H1 (cell line): ENCODE results near the gene FOXS1. TPM values are rescaled to one million over a fixed set of nuclear protein-coding genes. Genes with fewer than 3 reads are reported as not detected.

Source experiments
- CTCF ChIA-PET: fragments of 300-600 bp; sonication (Branson Sonifier 250); formaldehyde crosslinking; loops from one replicate; lab custom pipeline; 2021; ENCODE audit not compliant: partially characterized antibody; lab: Charles Lee
- POLR2A ChIA-PET: fragments of 300-600 bp; sonication (Branson Sonifier 250); formaldehyde crosslinking; loops from one replicate; lab custom pipeline; 2021; ENCODE audit warnings: inconsistent platforms; ENCODE audit not compliant: partially characterized antibody; lab: Charles Lee
- DNase-seq, 2 experiments: peaks; one replicate each; pipeline versions ENCODE4 v3.0.0 to v3.0.0-alpha.2; 2010 to 2022; ENCODE audit warnings: low spot score in 2 of 2, low read depth in 1 of 2, mixed read lengths in 1 of 2
- FAIRE-seq: peaks from 2 replicates; lab custom pipeline; 2011; peaks lifted over from hg19 to GRCh38; lab: Jason Lieb, UNC
- H2AFZ ChIP-seq: 2 replicates; pipeline ENCODE4 v1.8.1; 2012; ENCODE audit warnings: low read length, inconsistent platforms
- H2AK5ac ChIP-seq: 2 replicates; pipeline ENCODE4 v1.6.1; 2013; ENCODE audit warnings: low read depth, low read length
- H2BK120ac ChIP-seq: replicated peaks from 2 replicates; pipeline ENCODE3; 2013; ENCODE audit warnings: low read depth, low read length, inconsistent platforms
- H2BK12ac ChIP-seq: 2 replicates; pipeline ENCODE4 v1.6.1; 2013; ENCODE audit warnings: low read depth, low read length
- H2BK15ac ChIP-seq: 2 replicates; pipeline ENCODE4 v1.6.1; 2013; ENCODE audit warnings: low read length
- H2BK20ac ChIP-seq: 2 replicates; pipeline ENCODE4 v1.6.1; 2013; ENCODE audit warnings: low read length
- H2BK5ac ChIP-seq: 2 replicates; pipeline ENCODE4 v1.6.1; 2013; ENCODE audit warnings: low read depth, low read length
- H3K14ac ChIP-seq: 2 replicates; pipeline ENCODE4 v1.6.1; 2013; ENCODE audit warnings: inconsistent platforms; ENCODE audit not compliant: insufficient read length
- H3K18ac ChIP-seq: 2 replicates; pipeline ENCODE4 v1.6.1; 2013; ENCODE audit warnings: low read length; ENCODE audit errors: extremely low read depth
- H3K23ac ChIP-seq: 2 replicates; pipeline ENCODE4 v1.6.1; 2013; ENCODE audit warnings: inconsistent platforms; ENCODE audit not compliant: insufficient read length
- H3K23me2 ChIP-seq: 2 replicates; pipeline ENCODE4 v1.6.1; 2013; ENCODE audit warnings: low read depth, low read length
- H3K27ac ChIP-seq: 2 replicates; pipeline ENCODE4 v1.6.1; 2011; ENCODE audit warnings: low read depth, low read length, inconsistent platforms
- H3K27me3 ChIP-seq, 4 experiments: replicated peaks in 1 of 4; 1 replicate in 1 of 4; 2 replicates in 3 of 4; pipeline versions ENCODE4 v1.6.1 to v1.8.1; 2011 to 2013; ENCODE audit warnings: low read length in 3 of 4, mild to moderate bottlenecking in 3 of 4, inconsistent platforms in 2 of 4, mixed read lengths in 2 of 4, moderate library complexity in 1 of 4; ENCODE audit not compliant: control insufficient read depth in 3 of 4, insufficient read depth in 3 of 4; ENCODE audit errors: extremely low read depth in 1 of 4
- H3K36me3 ChIP-seq, 4 experiments: 2 replicates each; pipeline versions ENCODE4 v1.6.1 to v1.8.1; 2011 to 2013; ENCODE audit warnings: mild to moderate bottlenecking in 4 of 4, low read length in 3 of 4, moderate library complexity in 2 of 4, control low read depth in 1 of 4, inconsistent platforms in 1 of 4; ENCODE audit not compliant: insufficient read depth in 4 of 4, control insufficient read depth in 2 of 4
- H3K4ac ChIP-seq: replicated peaks from 2 replicates; pipeline ENCODE3; 2013; ENCODE audit warnings: low read length, low read depth, mixed read lengths, inconsistent platforms; ENCODE audit not compliant: insufficient read length
- H3K4me1 ChIP-seq, 4 experiments: replicated peaks in 1 of 4; 1 replicate in 1 of 4; 2 replicates in 3 of 4; pipeline versions ENCODE4 v1.6.1 to v1.8.1; 2011 to 2013; ENCODE audit warnings: low read length in 3 of 4, inconsistent platforms in 2 of 4, mixed read lengths in 1 of 4; ENCODE audit not compliant: insufficient read depth in 4 of 4, control insufficient read depth in 3 of 4
- H3K4me2 ChIP-seq, 2 experiments: 2 replicates each; pipeline versions ENCODE4 v1.6.1 to v1.8.1; 2011 to 2013; ENCODE audit warnings: low read depth in 2 of 2, low read length in 2 of 2, control low read depth in 1 of 2, inconsistent platforms in 1 of 2, mild to moderate bottlenecking in 1 of 2; ENCODE audit not compliant: insufficient read depth in 1 of 2
- H3K4me3 ChIP-seq, 4 experiments: fragments of 200-600, 300-600 bp in 1 of 4; sonication (generic), shearing (Covaris generic), sonication (Bioruptor Twin) in 1 of 4; 2 replicates each; pipeline versions ENCODE4 v1.5.1 to v1.8.1; 2011 to 2016; ENCODE audit warnings: low read length in 4 of 4, low read depth in 3 of 4, control low read depth in 2 of 4, inconsistent platforms in 2 of 4, mild to moderate bottlenecking in 2 of 4, mixed read lengths in 1 of 4, moderate library complexity in 1 of 4; ENCODE audit not compliant: insufficient read depth in 2 of 4; ENCODE audit errors: extremely low read depth in 1 of 4
- H3K56ac ChIP-seq: replicated peaks from 2 replicates; pipeline ENCODE3; 2013; ENCODE audit warnings: low read depth, mild to moderate bottlenecking, mixed read lengths, low read length, inconsistent platforms; ENCODE audit not compliant: insufficient read length
- H3K79me1 ChIP-seq: 2 replicates; pipeline ENCODE4 v1.6.1; 2013; ENCODE audit warnings: low read depth, low read length, control low read depth
- H3K79me2 ChIP-seq, 2 experiments: 2 replicates each; pipeline versions ENCODE4 v1.6.1 to v1.8.1; 2012 to 2013; ENCODE audit warnings: low read length in 2 of 2, mild to moderate bottlenecking in 2 of 2, inconsistent platforms in 1 of 2; ENCODE audit not compliant: insufficient read depth in 2 of 2, control insufficient read depth in 1 of 2
- H3K9ac ChIP-seq, 4 experiments: replicated peaks in 1 of 4; 1 replicate in 1 of 4; 2 replicates in 3 of 4; pipeline versions ENCODE4 v1.6.1 to v1.8.1; 2011 to 2013; ENCODE audit warnings: low read depth in 3 of 4, low read length in 3 of 4, control low read depth in 2 of 4, mild to moderate bottlenecking in 2 of 4, moderate library complexity in 2 of 4, inconsistent platforms in 1 of 4; ENCODE audit errors: extremely low read depth in 1 of 4
- H3K9me3 ChIP-seq, 2 experiments: 2 replicates each; pipeline versions ENCODE4 v1.6.1 to v1.8.1; 2012 to 2013; ENCODE audit warnings: mild to moderate bottlenecking in 2 of 2, moderate library complexity in 2 of 2, control low read depth in 1 of 2, inconsistent platforms in 1 of 2, low read depth in 1 of 2, low read length in 1 of 2, mixed read lengths in 1 of 2; ENCODE audit not compliant: insufficient read depth in 2 of 2
- H4K20me1 ChIP-seq, 2 experiments: replicated peaks in 1 of 2; 2 replicates each; pipeline versions ENCODE3 to v1.8.1; 2011 to 2013; ENCODE audit warnings: inconsistent platforms in 2 of 2, low read length in 2 of 2, mild to moderate bottlenecking in 1 of 2; ENCODE audit not compliant: insufficient read depth in 2 of 2, control insufficient read depth in 1 of 2
- H4K5ac ChIP-seq: 2 replicates; pipeline ENCODE4 v1.6.1; 2013; ENCODE audit warnings: low read length, low read depth, mixed read lengths, inconsistent platforms; ENCODE audit not compliant: insufficient read length
- H4K8ac ChIP-seq: 2 replicates; pipeline ENCODE4 v1.8.0; 2013; ENCODE audit warnings: mild to moderate bottlenecking, moderate library complexity, low read length, inconsistent platforms; ENCODE audit not compliant: insufficient read depth; ENCODE audit errors: extremely low read depth
- H4K91ac ChIP-seq: replicated peaks from 2 replicates; pipeline ENCODE3; 2013; ENCODE audit warnings: low read length, mixed read lengths, inconsistent platforms; ENCODE audit not compliant: insufficient read length
- JUND ChIP-seq: IDR thresholded peaks from 2 replicates; pipeline ENCODE4 v1.6.1; 2011; ENCODE audit warnings: mild to moderate bottlenecking, improper control_type of control experiment, low read length
- KDM1A ChIP-seq: fragments of 200-600, 300-600 bp; sonication (generic); IDR thresholded peaks from 2 replicates; pipeline ENCODE4 v1.7.1; 2016; ENCODE audit warnings: mild to moderate bottlenecking, low read length, borderline replicate concordance
- POLR2A ChIP-seq, 2 experiments: IDR thresholded peaks; 1 replicate in 1 of 2; 2 replicates in 1 of 2; pipeline ENCODE4 v1.6.1; 2011; ENCODE audit warnings: low read depth in 2 of 2, low read length in 2 of 2, mild to moderate bottlenecking in 2 of 2; ENCODE audit errors: control extremely low read depth in 1 of 2
- POU5F1 ChIP-seq: IDR thresholded peaks from 2 replicates; pipeline ENCODE4 v1.6.1; 2011; ENCODE audit warnings: low read depth, mild to moderate bottlenecking, low read length, moderate library complexity
- RAD21 ChIP-seq, 2 experiments: IDR thresholded peaks in 1 of 2; conservative IDR thresholded peaks in 1 of 2; 2 replicates each; pipeline ENCODE4 v1.6.1; 2011; ENCODE audit warnings: low read depth in 2 of 2, low read length in 2 of 2, improper control_type of control experiment in 1 of 2, inconsistent platforms in 1 of 2, mild to moderate bottlenecking in 1 of 2, moderate library complexity in 1 of 2
- RBBP5 ChIP-seq: IDR thresholded peaks from 2 replicates; pipeline ENCODE4 v1.7.1; 2012; ENCODE audit warnings: low read depth, mild to moderate bottlenecking, inconsistent platforms, low read length, moderate library complexity, borderline replicate concordance
- SIN3A ChIP-seq, 2 experiments: IDR thresholded peaks in 1 of 2; conservative IDR thresholded peaks in 1 of 2; 2 replicates each; pipeline ENCODE4 v1.6.1; 2011 to 2012; ENCODE audit warnings: low read length in 2 of 2, improper control_type of control experiment in 1 of 2, low read depth in 1 of 2, mild to moderate bottlenecking in 1 of 2
- SIRT6 ChIP-seq: IDR thresholded peaks from one replicate; pipeline ENCODE4 v1.7.1; 2012; ENCODE audit warnings: low read length, inconsistent platforms
- SIX5 ChIP-seq: IDR thresholded peaks from 2 replicates; pipeline ENCODE4 v1.6.1; 2011; ENCODE audit warnings: mild to moderate bottlenecking, low read depth, low read length
- WGBS, 2 experiments: shearing (Covaris generic) in 1 of 2; methylation state at CpG; one replicate each; pipeline versions ENCODE4 v1.1.6 to v1.1.7; 2013 to 2015; ENCODE audit warnings: low lambda C conversion rate in 2 of 2, mixed read lengths in 2 of 2, inconsistent platforms in 1 of 2, low coverage in 1 of 2, missing lambda C conversion rate in 1 of 2; ENCODE audit not compliant: insufficient replicate concordance in 2 of 2, insufficient coverage in 1 of 2, insufficient read length in 1 of 2; ENCODE audit errors: extremely low coverage in 1 of 2, missing lambda C conversion rate in 1 of 2; 5-methylcytosine and 5-hydroxymethylcytosine counted together
- polyA plus RNA-seq, 7 experiments: library from polyadenylated mRNA; depleted of rRNA in 3 of 7; stranded (reverse) in 5 of 7; unstranded in 2 of 7; fragments of >200 nt in 5 of 7; fragments of 200-250 nt in 2 of 7; gene quantifications; 1 replicate in 5 of 7; 2 replicates in 1 of 7; 4 replicates in 1 of 7; pipeline versions ENCODE4 v1.2.1 to v1.2.3, GENCODE V29; 2011 to 2013; ENCODE audit warnings: missing spikeins in 2 of 7, mixed read lengths in 2 of 7
- total RNA-seq: library from RNA; stranded (reverse); fragmentation: NEBNext Ultra II Directional; extraction: Animal tissue kit (Norgen Biotek cat#: 25700); gene quantifications from 2 replicates; pipeline ENCODE4 v1.2.1, GENCODE V29; 2021

FOXS1 gene
- total and polyA plus RNA-seq, 2 of the 8 experiments (the other 6 are each of a cell fraction or from before 2014, with no cell fraction given) = 0.45 TPM; not detected in 1

DNA sequence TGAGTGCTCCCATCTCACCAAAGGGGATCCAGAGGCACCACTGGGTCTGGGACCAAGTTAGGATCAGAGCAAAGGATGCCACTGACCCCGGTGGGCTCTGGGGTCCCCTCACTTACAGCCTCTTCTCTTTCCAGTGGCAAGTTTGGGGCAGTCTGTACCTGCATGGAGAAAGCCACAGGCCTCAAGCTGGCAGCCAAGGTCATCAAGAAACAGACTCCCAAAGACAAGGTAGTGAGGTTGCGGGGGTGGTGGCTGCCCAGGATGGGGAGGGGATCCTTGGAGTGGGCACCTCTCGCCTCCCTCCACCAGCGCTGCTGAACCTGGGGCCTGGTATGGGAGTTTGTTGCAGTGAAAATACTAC, 21.3 kb downstream of the FOXS1 start:
- H3K27ac ChIP-seq = no peak overlapping the region
- 87% methylated on average over 4 of the region's 4 CpGs; no CpG with 5 or more reads in 1 of the 2 experiments for WGBS, 2 experiments
- POLR2A ChIA-PET = interaction anchor here (0.9 to 1.2 kb wide), 2 partner anchors 22 to 27 kb away, joined by 3 read pairs; no protein-coding TSS in a partner anchor

More for the DNA sequence above, 21.3 kb downstream of the FOXS1 start:
- FAIRE-seq (no peak), DNase-seq (no peak)
- no peaks in the 10 kb centered on the region for H3K27me3 ChIP-seq
- no peak overlapping the region for H2BK15ac ChIP-seq
- H3K23me2 ChIP-seq = no peaks in the 10 kb centered on the region
- no peak overlapping the region for H3K56ac ChIP-seq
- no peak overlapping the region for H3K14ac ChIP-seq
- H2AK5ac ChIP-seq = no peak overlapping the region
- no peak overlapping the region; the same call in 1 of the 2 replicates for H2BK20ac ChIP-seq
- H2AFZ ChIP-seq = no peak overlapping the region
- H4K8ac ChIP-seq = no peak overlapping the region
- H4K5ac ChIP-seq = no peak overlapping the region
- no peak overlapping the region for H2BK5ac ChIP-seq
- no peak overlapping the region for H2BK120ac ChIP-seq
- no peak overlapping the region for H3K4ac ChIP-seq
- CTCF ChIA-PET = interaction anchor here (0.7 to 6.6 kb wide), 15 partner anchors 9 to 402 kb away, joined by 3 to 73 read pairs (median 8); partner anchors contain the start of genes FOXS1, PDRG1 and XKR7
- TF ChIP-seq SIRT6 (no peak), SIN3A (conservative IDR thresholded peaks at IDR 0.05 in 1 of 2, IDR thresholded peaks at IDR 0.05 in 1 of 2; ENCODE audit: low read depth in 1 of 2, low read length in 2 of 2) (no peak), JUND (no peak), SIX5 (no peak), POU5F1 (no peak), KDM1A (no peak), POLR2A (IDR thresholded peaks at IDR 0.05; ENCODE audit: control extremely low read depth in 1 of 2, low read depth in 2 of 2, low read length in 2 of 2) (no peak), RBBP5 (no peak), RAD21 (IDR thresholded peaks at IDR 0.05 in 1 of 2, conservative IDR thresholded peaks at IDR 0.05 in 1 of 2; ENCODE audit: low read depth in 2 of 2, low read length in 2 of 2) (no peak)
- no peaks in the 10 kb centered on the region for H4K20me1 ChIP-seq
- H3K9ac ChIP-seq = no peak overlapping the region
- H3K4me2 ChIP-seq = no peak overlapping the region
- no peak overlapping the region for H4K91ac ChIP-seq
- peaks cover 0 to 8% (median 2%) of the 10 kb centered on the region in 4 experiments; a peak in 4 of 7 replicates for H3K4me1 ChIP-seq
- no peaks in the 10 kb centered on the region for H3K79me2 ChIP-seq
- no peaks in the 10 kb centered on the region for H3K36me3 ChIP-seq
- H3K79me1 ChIP-seq = no peaks in the 10 kb centered on the region
- no peak overlapping the region for H3K4me3 ChIP-seq
- H3K23ac ChIP-seq = no peak overlapping the region
- H2BK12ac ChIP-seq = peak overlapping the region; percentile 21; the same call in 1 of the 2 replicates
- H3K18ac ChIP-seq = no peak overlapping the region
- no peaks in the 10 kb centered on the region for H3K9me3 ChIP-seq
